Measurements from ENCODE around the gene UBTD2. TPM values are rescaled to one million over a fixed set of nuclear protein-coding genes. Genes with fewer than 3 reads are reported as not detected.
"Not testable (repeated sequence)": the region's sequence is repeated elsewhere in the genome, so short reads cannot be mapped to it uniquely, and the experiment has no call there.

The UBTD2 gene
- total RNA-seq, 2 experiments from 2014 or later, result 10.2 to 10.6 TPM

DNA sequence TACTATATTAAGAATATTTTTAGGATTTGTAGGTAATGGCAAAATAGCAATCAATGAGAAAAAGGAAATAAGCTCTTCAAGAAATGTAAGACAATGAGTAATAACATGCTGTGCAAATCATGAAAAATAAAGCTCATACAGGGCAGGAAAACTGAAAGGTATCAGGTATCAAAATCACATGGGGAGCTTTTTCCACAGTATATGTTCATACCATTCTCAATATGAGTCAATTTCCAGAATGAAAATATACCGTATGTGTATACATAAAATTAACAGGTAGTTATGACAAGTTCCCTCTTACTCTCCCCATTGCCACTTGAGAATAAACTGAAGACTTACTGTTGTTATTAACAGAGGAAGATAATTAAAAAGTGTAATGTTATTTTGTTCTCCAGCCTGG is 53.7 kb downstream of the UBTD2 start:
- Mint-ChIP-seq H3K9me3 (no peaks in the 10 kb centered on the region), H3K4me3 (no peak overlapping the region), H3K27ac (no peak overlapping the region), H3K36me3 (ENCODE audit: low read depth) (peaks cover 60% of the 10 kb centered on the region), H3K4me1 (peaks cover 23% of the 10 kb centered on the region), H3K27me3 (no peaks in the 10 kb centered on the region)
- DNase-seq, result no peak
- CTCF ChIA-PET, result interaction anchor here (0.7 to 1.7 kb wide), 2 partner anchors 41 to 53 kb away, joined by 3 read pairs; partner anchors contain the start of gene STK10
- POLR2A ChIA-PET, result interaction anchor here (0.6 to 1.2 kb wide), 2 partner anchors 55 to 223 kb away, joined by 3 to 5 read pairs; no protein-coding TSS in a partner anchor

- Mint-ChIP-seq H3K27me3 (peaks cover 2% of the 10 kb centered on the region), H3K9me3 (no peaks in the 10 kb centered on the region), H3K4me3 (no peak overlapping the region), H3K27ac (no peak overlapping the region), H3K36me3 (ENCODE audit: low read depth) (peaks cover 63% of the 10 kb centered on the region), H3K4me1 (peaks cover 42% of the 10 kb centered on the region)
- ChIA-PET CTCF (interaction anchor here (0.6 to 1.5 kb wide), 3 partner anchors 38 to 171 kb away, joined by 3 to 5 read pairs (median 3); no protein-coding TSS in a partner anchor), POLR2A (interaction anchor here (0.7 to 1.5 kb wide), 3 partner anchors 9 to 52 kb away, joined by 3 read pairs; no protein-coding TSS in a partner anchor)
- no peak for DNase-seq
Measured at GRCh38 chr5:172224996-172225395, 58.6 kb downstream of the UBTD2 start.

DNA sequence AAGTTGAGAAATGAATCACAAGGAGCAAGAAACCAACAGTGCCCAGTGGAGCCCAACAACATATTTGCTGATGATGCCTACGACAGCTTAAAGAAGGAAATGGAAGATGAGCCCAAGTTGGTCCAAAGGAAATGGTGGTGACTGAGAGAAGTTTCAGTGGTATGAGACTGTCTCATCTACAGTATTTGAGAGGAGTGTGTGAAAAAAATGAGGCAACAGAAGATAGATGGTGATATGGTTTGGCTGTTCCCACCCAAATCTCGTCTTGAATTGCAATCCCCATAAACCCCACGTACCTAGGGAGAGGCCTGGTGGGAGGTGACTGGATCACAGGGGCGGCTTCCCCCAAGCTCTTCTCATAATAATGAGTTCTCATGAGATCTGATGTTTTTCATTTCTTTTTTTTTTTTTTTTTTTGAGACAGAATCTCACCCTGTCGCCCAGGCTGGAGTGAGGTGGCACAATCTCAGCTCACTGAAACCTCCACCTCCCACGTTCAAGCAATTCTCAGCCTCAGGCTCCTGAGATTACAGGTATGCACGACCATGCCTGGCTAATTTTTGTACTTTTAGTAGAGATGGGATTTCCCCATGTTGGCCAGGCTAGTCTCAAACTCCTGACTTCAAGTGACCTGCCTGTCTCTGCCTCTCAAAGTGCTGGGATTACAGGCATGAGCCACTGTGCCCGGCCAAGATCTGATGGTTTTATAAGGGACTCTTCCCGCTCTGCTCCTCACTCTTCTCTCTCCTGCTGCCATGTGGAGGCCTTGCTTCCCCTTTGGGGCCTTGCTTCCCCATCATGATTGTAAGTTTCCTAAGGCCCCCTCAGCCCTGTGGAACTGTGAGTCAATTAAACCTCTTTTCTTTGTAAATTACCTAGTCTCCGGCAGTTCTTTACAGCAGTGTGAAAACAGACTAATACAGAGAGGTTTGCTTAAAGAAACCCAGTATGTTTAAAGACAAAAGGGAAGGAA is 59.4 kb downstream of the UBTD2 start:
- Mint-ChIP-seq H3K9me3 (peaks cover 7% of the 10 kb centered on the region), H3K27ac (peak overlapping the region; percentile 79), H3K4me3 (peak overlapping the region; percentile 15), H3K27me3 (peaks cover 2% of the 10 kb centered on the region), H3K4me1 (peaks cover 38% of the 10 kb centered on the region), H3K36me3 (ENCODE audit: low read depth) (peaks cover 68% of the 10 kb centered on the region)
- CTCF ChIA-PET, result interaction anchor here (1.0 to 1.5 kb wide), 6 partner anchors 12 to 69 kb away, joined by 3 to 7 read pairs (median 3); partner anchors contain the start of genes STK10 and UBTD2
- POLR2A ChIA-PET, result interaction anchor here (0.7 to 1.5 kb wide), 6 partner anchors 10 to 59 kb away, joined by 3 to 4 read pairs (median 3); partner anchors contain the start of gene UBTD2
- DNase-seq, result peak; percentile 37

DNA sequence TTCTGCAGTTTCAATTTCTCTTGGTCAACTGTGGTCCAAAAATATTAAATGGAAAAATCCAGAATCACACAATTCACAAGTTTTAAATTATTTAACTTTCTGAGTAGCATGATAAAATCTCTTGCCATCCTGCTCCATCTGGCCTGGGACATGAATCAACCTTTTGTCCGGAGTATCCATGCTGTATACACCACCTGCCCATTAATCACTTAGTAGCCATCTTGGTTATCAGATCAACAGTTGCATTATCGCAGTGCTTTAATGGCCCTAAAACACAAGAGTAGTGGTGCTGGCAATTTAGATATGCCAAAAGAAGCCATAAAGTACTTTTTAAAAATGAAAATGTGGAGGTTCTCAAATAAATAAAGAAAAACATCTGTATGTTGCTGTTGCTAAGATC is 64.3 kb downstream of the UBTD2 start:
- H3K27ac Mint-ChIP-seq, result no peak overlapping the region
- POLR2A ChIA-PET, result no interaction called here
- H3K9me3 Mint-ChIP-seq, result peaks cover 7% of the 10 kb centered on the region
- DNase-seq, result no peak
- peaks cover 71% of the 10 kb centered on the region for H3K36me3 Mint-ChIP-seq (ENCODE audit: low read depth)
- H3K4me3 Mint-ChIP-seq, result no peak overlapping the region
- peaks cover 23% of the 10 kb centered on the region for H3K4me1 Mint-ChIP-seq
- CTCF ChIA-PET, result no interaction called here
- H3K27me3 Mint-ChIP-seq, result peaks cover 2% of the 10 kb centered on the region

GRCh38 chr5:172216345-172216744 is 67.2 kb downstream of the UBTD2 start:
- H3K4me1 Mint-ChIP-seq, result peaks cover 3% of the 10 kb centered on the region
- CTCF ChIA-PET, result no interaction called here

GRCh38 chr5:172213126-172213525 is 70.4 kb downstream of the UBTD2 start:
- H3K9me3 Mint-ChIP-seq, result no peaks in the 10 kb centered on the region

More at GRCh38 chr5:172216345-172216744, 67.2 kb downstream of the UBTD2 start:
- no peak for DNase-seq
- Mint-ChIP-seq H3K9me3 (peaks cover 7% of the 10 kb centered on the region), H3K27ac (no peak overlapping the region), H3K4me3 (no peak overlapping the region), H3K36me3 (ENCODE audit: low read depth) (peaks cover 58% of the 10 kb centered on the region), H3K27me3 (no peaks in the 10 kb centered on the region)
- POLR2A ChIA-PET, result no interaction called here

GRCh38 chr5:172211676-172212075 is 71.9 kb downstream of the UBTD2 start:
- no peaks in the 10 kb centered on the region for H3K27me3 Mint-ChIP-seq
- no peak overlapping the region for H3K4me3 Mint-ChIP-seq
- no peak overlapping the region for H3K27ac Mint-ChIP-seq
- H3K4me1 Mint-ChIP-seq, result peaks cover 6% of the 10 kb centered on the region
- CTCF ChIA-PET, result interaction anchor here (1.3 to 1.6 kb wide), 2 partner anchors 23 to 71 kb away, joined by 4 read pairs; partner anchors contain the start of gene STK10
- POLR2A ChIA-PET, result no interaction called here
- no peak for DNase-seq
- H3K36me3 Mint-ChIP-seq (ENCODE audit: low read depth), result peaks cover 30% of the 10 kb centered on the region
- H3K9me3 Mint-ChIP-seq, result no peaks in the 10 kb centered on the region

More at GRCh38 chr5:172213126-172213525, 70.4 kb downstream of the UBTD2 start:
- ChIA-PET CTCF (interaction anchor here (0.6 to 1.6 kb wide), 2 partner anchors 30 to 69 kb away, joined by 3 to 4 read pairs; no protein-coding TSS in a partner anchor), POLR2A (no interaction called here)
- peaks cover 3% of the 10 kb centered on the region for H3K4me1 Mint-ChIP-seq
- H3K4me3 Mint-ChIP-seq, result no peak overlapping the region
- H3K36me3 Mint-ChIP-seq (ENCODE audit: low read depth), result peaks cover 36% of the 10 kb centered on the region
- no peaks in the 10 kb centered on the region for H3K27me3 Mint-ChIP-seq
- no peak overlapping the region for H3K27ac Mint-ChIP-seq
- DNase-seq, result no peak

- no peak overlapping the region for H3K4me3 Mint-ChIP-seq
- peaks cover 6% of the 10 kb centered on the region for H3K4me1 Mint-ChIP-seq
- DNase-seq, result no peak
- POLR2A ChIA-PET, result interaction anchor here (0.6 kb wide), 1 partner anchor 29 kb away, joined by 3 read pairs; no protein-coding TSS in a partner anchor
- H3K27me3 Mint-ChIP-seq, result no peaks in the 10 kb centered on the region
- CTCF ChIA-PET, result interaction anchor here (1.0 to 1.4 kb wide), 2 partner anchors 21 to 297 kb away, joined by 3 read pairs; partner anchors contain the start of gene STK10
- peaks cover 21% of the 10 kb centered on the region for H3K36me3 Mint-ChIP-seq (ENCODE audit: low read depth)
- H3K9me3 Mint-ChIP-seq, result no peaks in the 10 kb centered on the region
- H3K27ac Mint-ChIP-seq, result no peak overlapping the region
Measured at GRCh38 chr5:172209714-172210113, 73.8 kb downstream of the UBTD2 start.

DNA sequence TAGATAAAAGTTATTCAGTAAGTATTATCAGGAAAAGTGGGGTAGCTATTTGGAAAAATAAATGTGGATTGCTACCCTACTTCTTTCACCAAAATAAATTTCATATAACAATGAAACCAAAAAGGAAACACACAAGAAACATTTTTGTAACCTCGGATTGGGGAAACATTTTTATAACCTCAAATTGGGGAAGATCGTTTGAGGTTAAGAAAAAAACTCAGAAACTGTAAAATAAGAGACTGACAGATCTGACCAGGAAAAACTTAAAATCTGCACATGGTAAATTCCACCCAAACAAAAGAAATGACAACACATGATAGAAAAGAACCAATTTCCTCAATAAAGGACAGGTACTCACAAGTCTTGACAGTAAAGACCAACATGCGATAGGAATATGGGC is 76.1 kb downstream of the UBTD2 start:
- no peak for DNase-seq
- ChIA-PET POLR2A (no interaction called here), CTCF (interaction anchor here (0.7 kb wide), 1 partner anchor 43 kb away, joined by 3 read pairs; no protein-coding TSS in a partner anchor)
- no peaks in the 10 kb centered on the region for H3K9me3 Mint-ChIP-seq
- H3K27ac Mint-ChIP-seq, result no peak overlapping the region
- peaks cover 18% of the 10 kb centered on the region for H3K36me3 Mint-ChIP-seq (ENCODE audit: low read depth)
- no peaks in the 10 kb centered on the region for H3K27me3 Mint-ChIP-seq
- H3K4me1 Mint-ChIP-seq, result peaks cover 5% of the 10 kb centered on the region
- no peak overlapping the region for H3K4me3 Mint-ChIP-seq

GRCh38 chr5:172205984-172206383 is 77.6 kb downstream of the UBTD2 start:
- CTCF ChIA-PET, result interaction anchor here (0.7 kb wide), 1 partner anchor 402 kb away, joined by 3 read pairs; no protein-coding TSS in a partner anchor

DNA sequence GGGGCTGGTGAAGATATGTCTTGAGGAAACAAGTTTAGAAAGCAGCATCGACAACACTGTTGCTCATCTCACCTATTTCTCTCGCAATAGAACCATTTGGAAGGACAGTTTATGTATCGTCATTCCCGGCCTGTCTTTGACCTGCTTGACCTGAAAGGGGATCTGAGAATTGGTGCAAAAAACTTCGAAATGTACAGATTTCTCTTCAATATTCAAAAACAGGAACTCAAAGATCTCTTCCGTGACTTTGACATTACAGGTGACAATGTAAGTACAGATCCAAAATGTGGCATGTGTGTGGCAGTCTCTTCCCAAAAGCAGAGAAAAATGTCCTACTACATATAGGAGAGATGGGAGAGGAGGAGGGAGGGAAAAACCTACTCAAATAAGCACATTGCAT is 83.1 kb downstream of the UBTD2 start:
- H3K9me3 Mint-ChIP-seq, result no peaks in the 10 kb centered on the region
- no peak for DNase-seq
- peaks cover 15% of the 10 kb centered on the region for H3K27me3 Mint-ChIP-seq
- H3K4me3 Mint-ChIP-seq, result no peak overlapping the region
- no peaks in the 10 kb centered on the region for H3K4me1 Mint-ChIP-seq
- CTCF ChIA-PET, result interaction anchor here (1.0 kb wide), 1 partner anchor 45 kb away, joined by 3 read pairs; no protein-coding TSS in a partner anchor
- H3K27ac Mint-ChIP-seq, result no peak overlapping the region
- H3K36me3 Mint-ChIP-seq (ENCODE audit: low read depth), result no peaks in the 10 kb centered on the region
- POLR2A ChIA-PET, result no interaction called here

More at GRCh38 chr5:172205984-172206383, 77.6 kb downstream of the UBTD2 start:
- H3K4me1 Mint-ChIP-seq, POLR2A ChIA-PET, DNase-seq, H3K4me3 Mint-ChIP-seq, H3K27me3 Mint-ChIP-seq, H3K27ac Mint-ChIP-seq, H3K9me3 Mint-ChIP-seq: not testable (repeated sequence)
- H3K36me3 Mint-ChIP-seq (ENCODE audit: low read depth), result peaks cover 10% of the 10 kb centered on the region

- Mint-ChIP-seq H3K9me3 (no peaks in the 10 kb centered on the region), H3K4me3 (no peak overlapping the region), H3K4me1 (no peaks in the 10 kb centered on the region), H3K27ac (no peak overlapping the region), H3K27me3 (peaks cover 15% of the 10 kb centered on the region), H3K36me3 (ENCODE audit: low read depth) (no peaks in the 10 kb centered on the region)
- CTCF ChIA-PET, result interaction anchor here (0.6 to 3.3 kb wide), 5 partner anchors 11 to 162 kb away, joined by 3 to 26 read pairs (median 3); partner anchors contain the start of gene STK10
- POLR2A ChIA-PET, result no interaction called here
- DNase-seq, result no peak
Measured at GRCh38 chr5:172199446-172199845, 84.1 kb downstream of the UBTD2 start.

DNA sequence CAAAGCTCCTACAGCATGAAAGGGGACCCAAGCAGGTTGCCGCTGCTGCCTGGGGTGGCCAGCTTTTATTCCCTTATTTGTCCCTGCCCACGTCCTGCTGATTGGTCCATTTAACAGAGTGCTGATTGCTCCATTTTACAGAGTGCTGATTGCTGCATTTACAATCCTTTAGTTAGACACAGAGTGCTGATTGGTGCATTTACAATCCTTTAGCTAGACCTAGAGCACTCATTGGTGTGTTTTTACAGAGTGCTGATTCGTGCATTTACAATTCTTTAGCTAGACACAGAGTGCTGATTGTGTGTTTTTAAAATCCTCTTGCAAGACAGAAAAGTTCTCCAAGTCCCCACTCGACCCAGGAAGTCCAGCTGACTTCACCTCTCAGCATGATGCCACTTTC is 85.8 kb downstream of the UBTD2 start:
- not testable (repeated sequence) for H3K36me3 Mint-ChIP-seq (ENCODE audit: low read depth); DNase-seq; H3K27ac Mint-ChIP-seq; H3K4me3 Mint-ChIP-seq; H3K9me3 Mint-ChIP-seq; H3K4me1 Mint-ChIP-seq
- ChIA-PET POLR2A (interaction anchor here (0.9 to 1.3 kb wide), 3 partner anchors 25 to 85 kb away, joined by 3 read pairs; no protein-coding TSS in a partner anchor), CTCF (interaction anchor here (0.6 to 3.3 kb wide), 3 partner anchors 9 to 85 kb away, joined by 3 to 26 read pairs (median 4); partner anchors contain the start of gene STK10)
- peaks cover 15% of the 10 kb centered on the region for H3K27me3 Mint-ChIP-seq
